Measurements from ENCODE around the gene APOL1. TPM values are rescaled to one million over a fixed set of nuclear protein-coding genes. Genes with fewer than 3 reads are reported as not detected.

APOL1 gene
- total RNA-seq, 1 donor from 2014 or later, result 2.5 TPM

DNA sequence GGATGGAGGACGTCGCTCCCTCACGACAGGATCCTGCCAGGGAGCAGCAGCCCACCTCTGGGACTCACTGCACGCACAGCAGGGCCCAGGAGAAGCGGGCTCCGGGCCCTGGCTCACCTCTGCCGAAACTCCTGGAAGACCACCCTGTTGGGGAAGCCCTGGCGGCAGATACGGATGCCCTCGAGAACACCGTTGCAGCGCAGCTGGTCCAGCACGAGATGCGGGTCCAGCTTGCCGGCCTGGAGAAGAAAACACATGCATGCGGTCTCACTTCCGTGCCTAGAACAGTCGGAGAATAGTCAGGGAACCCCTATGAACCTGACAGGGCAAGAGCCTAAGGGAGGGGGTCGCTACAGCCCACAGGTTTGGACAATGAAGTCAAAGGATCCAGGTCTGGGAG, 52.9 kb downstream of the APOL1 start:
- Mint-ChIP-seq H3K27me3 (ENCODE audit: unreplicated experiment) (peaks cover 32% of the 10 kb centered on the region), H3K4me1 (ENCODE audit: unreplicated experiment) (peaks cover 9% of the 10 kb centered on the region), H3K4me3 (ENCODE audit: unreplicated experiment) (no peak overlapping the region), H3K36me3 (ENCODE audit: low read depth, unreplicated experiment) (peaks cover 66% of the 10 kb centered on the region), H3K9me3 (ENCODE audit: unreplicated experiment) (no peaks in the 10 kb centered on the region), H3K27ac (ENCODE audit: unreplicated experiment) (no peak overlapping the region)
- DNase-seq (ENCODE audit: low spot score), result no peak
- TF ChIP-seq, protein P1, sequence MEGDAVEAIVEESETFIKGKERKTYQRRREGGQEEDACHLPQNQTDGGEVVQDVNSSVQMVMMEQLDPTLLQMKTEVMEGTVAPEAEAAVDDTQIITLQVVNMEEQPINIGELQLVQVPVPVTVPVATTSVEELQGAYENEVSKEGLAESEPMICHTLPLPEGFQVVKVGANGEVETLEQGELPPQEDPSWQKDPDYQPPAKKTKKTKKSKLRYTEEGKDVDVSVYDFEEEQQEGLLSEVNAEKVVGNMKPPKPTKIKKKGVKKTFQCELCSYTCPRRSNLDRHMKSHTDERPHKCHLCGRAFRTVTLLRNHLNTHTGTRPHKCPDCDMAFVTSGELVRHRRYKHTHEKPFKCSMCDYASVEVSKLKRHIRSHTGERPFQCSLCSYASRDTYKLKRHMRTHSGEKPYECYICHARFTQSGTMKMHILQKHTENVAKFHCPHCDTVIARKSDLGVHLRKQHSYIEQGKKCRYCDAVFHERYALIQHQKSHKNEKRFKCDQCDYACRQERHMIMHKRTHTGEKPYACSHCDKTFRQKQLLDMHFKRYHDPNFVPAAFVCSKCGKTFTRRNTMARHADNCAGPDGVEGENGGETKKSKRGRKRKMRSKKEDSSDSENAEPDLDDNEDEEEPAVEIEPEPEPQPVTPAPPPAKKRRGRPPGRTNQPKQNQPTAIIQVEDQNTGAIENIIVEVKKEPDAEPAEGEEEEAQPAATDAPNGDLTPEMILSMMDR (IDR thresholded peaks at IDR 0.05; ENCODE audit: unreplicated experiment), result no peak

DNA sequence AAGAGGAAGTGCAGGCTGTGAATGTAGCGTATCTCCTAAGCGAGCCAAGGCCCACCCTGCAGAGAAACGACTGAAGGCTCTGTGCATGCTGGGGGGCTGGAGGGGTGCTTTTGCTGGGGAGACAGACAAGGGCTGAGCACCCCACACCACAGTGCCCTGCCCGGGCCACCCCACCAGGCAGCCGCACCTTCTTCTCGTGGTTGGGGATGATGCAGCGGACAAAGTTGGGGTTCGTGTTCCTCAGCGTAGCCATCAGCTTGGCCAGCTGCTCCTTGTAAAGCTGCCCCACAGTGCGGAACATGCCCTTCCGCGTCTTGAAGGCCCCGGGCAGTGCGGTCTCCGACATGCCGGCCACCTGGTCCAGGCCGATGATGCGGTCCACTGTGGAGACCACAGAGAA, 53.3 kb downstream of the APOL1 start:
- Mint-ChIP-seq H3K4me1 (ENCODE audit: unreplicated experiment) (peaks cover 9% of the 10 kb centered on the region), H3K4me3 (ENCODE audit: unreplicated experiment) (no peak overlapping the region), H3K27me3 (ENCODE audit: unreplicated experiment) (peaks cover 29% of the 10 kb centered on the region), H3K27ac (ENCODE audit: unreplicated experiment) (no peak overlapping the region), H3K9me3 (ENCODE audit: unreplicated experiment) (no peaks in the 10 kb centered on the region), H3K36me3 (ENCODE audit: low read depth, unreplicated experiment) (peaks cover 62% of the 10 kb centered on the region)
- DNase-seq (ENCODE audit: low spot score), result no peak
- TF ChIP-seq, protein P1 (IDR thresholded peaks at IDR 0.05; ENCODE audit: unreplicated experiment), result no peak

GRCh38 chr22:36308880-36309279, 55.9 kb downstream of the APOL1 start:
- no peak for DNase-seq (ENCODE audit: low spot score)
- Mint-ChIP-seq H3K36me3 (ENCODE audit: low read depth, unreplicated experiment) (peaks cover 61% of the 10 kb centered on the region), H3K4me3 (ENCODE audit: unreplicated experiment) (peak overlapping the region; percentile 65), H3K4me1 (ENCODE audit: unreplicated experiment) (peaks cover 9% of the 10 kb centered on the region), H3K27me3 (ENCODE audit: unreplicated experiment) (peaks cover 25% of the 10 kb centered on the region), H3K27ac (ENCODE audit: unreplicated experiment) (peak overlapping the region; percentile 36), H3K9me3 (ENCODE audit: unreplicated experiment) (no peaks in the 10 kb centered on the region)
- TF ChIP-seq, protein P1 (IDR thresholded peaks at IDR 0.05; ENCODE audit: unreplicated experiment), result no peak

DNA sequence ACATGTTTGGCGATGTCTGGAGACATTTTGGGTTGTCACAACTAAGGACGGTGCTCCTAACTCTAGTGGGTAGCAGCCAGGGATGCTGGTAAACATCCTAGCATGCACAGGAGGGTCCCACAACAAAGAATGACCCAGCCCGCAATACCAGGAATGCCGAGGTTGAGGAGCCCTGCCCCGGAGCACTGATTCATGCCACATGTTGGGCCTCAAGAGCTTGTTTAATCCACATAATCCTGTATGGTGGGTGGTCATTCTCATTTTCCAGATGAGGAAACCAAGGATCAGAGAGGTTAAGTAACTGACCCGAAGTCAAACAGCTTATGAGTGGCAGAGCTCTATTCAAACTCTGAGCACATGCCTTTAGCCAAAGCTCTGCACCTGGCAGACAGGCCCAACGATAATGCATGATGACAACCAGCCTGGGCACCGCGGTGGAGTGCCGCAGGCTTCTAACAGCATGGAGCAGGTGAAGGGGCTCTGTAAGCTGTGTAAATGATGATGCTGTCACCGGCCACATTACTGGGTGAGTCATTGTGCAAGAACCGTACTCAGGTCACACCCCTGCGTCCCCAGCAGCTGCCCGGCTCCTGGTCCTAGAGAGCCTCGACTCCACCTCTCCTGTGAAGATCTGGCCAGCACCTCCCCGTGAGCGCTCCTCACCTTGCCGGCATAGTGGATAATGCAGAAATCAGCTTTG, 58.6 kb downstream of the APOL1 start:
- DNase-seq (ENCODE audit: low spot score), result no peak
- Mint-ChIP-seq H3K4me3 (ENCODE audit: unreplicated experiment) (no peak overlapping the region), H3K36me3 (ENCODE audit: low read depth, unreplicated experiment) (peaks cover 47% of the 10 kb centered on the region), H3K9me3 (ENCODE audit: unreplicated experiment) (no peaks in the 10 kb centered on the region), H3K4me1 (ENCODE audit: unreplicated experiment) (peaks cover 10% of the 10 kb centered on the region), H3K27me3 (ENCODE audit: unreplicated experiment) (peaks cover 18% of the 10 kb centered on the region), H3K27ac (ENCODE audit: unreplicated experiment) (no peak overlapping the region)
- TF ChIP-seq, protein P1 (IDR thresholded peaks at IDR 0.05; ENCODE audit: unreplicated experiment), result no peak

DNA sequence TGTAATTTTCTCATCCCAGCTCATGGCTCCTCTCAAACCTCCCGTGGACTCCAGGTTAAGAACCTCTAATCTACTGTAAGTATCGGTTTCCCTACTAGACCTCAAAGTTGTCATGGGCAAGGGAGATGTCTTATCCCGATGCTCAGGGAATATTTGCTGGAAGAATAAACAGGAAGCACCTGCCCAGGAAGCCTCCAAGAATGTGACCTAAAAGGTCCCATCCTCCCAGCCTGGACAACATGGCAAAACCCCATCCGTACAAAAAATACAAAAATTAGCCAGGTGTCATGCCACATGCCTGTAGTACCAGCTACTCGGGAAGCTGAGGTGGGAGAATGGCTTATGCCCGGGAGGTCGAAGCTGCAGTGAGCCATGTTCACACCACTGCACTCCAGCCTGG, 62.4 kb downstream of the APOL1 start:
- Mint-ChIP-seq H3K4me1 (ENCODE audit: unreplicated experiment) (peaks cover 15% of the 10 kb centered on the region), H3K4me3 (ENCODE audit: unreplicated experiment) (peak overlapping the region; percentile 71), H3K36me3 (ENCODE audit: low read depth, unreplicated experiment) (peaks cover 55% of the 10 kb centered on the region), H3K9me3 (ENCODE audit: unreplicated experiment) (no peaks in the 10 kb centered on the region), H3K27ac (ENCODE audit: unreplicated experiment) (peak overlapping the region; percentile 91), H3K27me3 (ENCODE audit: unreplicated experiment) (peaks cover 8% of the 10 kb centered on the region)
- DNase-seq (ENCODE audit: low spot score), result no peak
- TF ChIP-seq, protein P1 (IDR thresholded peaks at IDR 0.05; ENCODE audit: unreplicated experiment), result no peak
